Prostate gland (tissue), 2 donors: Measurements from ENCODE around the gene EVX1.

Experiments
- POLR2AphosphoS5 ChIP-seq: sonication (generic); formaldehyde crosslinking; IDR thresholded peaks from one replicate; pipeline ENCODE4 v1.6.1; 2017; ENCODE audit warnings: antibody characterized with exemption
- TF ChIP-seq, protein P1 (sequence below), 4 experiments: fragments of 200-600 bp in 2 of 4; fragments of 450-650 bp in 2 of 4; sonication (generic) in 2 of 4; IDR thresholded peaks; 1 replicate in 3 of 4; 2 replicates in 1 of 4; pipeline ENCODE4 v1.5.1; 2016 to 2019; ENCODE audit warnings: antibody characterized with exemption in 4 of 4, mild to moderate bottlenecking in 2 of 4, moderate library complexity in 2 of 4

DNA sequence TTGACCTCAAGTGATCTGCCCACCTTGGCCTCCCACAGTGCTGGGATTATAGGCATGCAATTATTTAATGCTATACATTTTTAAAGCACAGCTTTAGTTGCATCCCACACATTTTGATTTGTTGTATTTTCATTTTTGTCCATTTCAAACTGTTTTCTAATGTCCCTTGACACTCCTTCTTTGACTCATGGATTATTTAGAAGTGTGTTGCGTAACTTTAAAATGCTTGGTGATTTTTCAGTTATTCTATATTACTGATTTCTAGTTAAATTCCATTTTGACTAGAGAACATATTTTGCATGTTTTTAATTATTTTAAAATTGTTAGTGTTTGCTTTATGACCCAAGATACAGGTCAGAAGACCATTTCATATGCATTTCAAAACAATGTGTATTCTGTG, 28.8 kb downstream of the EVX1 start:
- TF ChIP-seq, protein P1, sequence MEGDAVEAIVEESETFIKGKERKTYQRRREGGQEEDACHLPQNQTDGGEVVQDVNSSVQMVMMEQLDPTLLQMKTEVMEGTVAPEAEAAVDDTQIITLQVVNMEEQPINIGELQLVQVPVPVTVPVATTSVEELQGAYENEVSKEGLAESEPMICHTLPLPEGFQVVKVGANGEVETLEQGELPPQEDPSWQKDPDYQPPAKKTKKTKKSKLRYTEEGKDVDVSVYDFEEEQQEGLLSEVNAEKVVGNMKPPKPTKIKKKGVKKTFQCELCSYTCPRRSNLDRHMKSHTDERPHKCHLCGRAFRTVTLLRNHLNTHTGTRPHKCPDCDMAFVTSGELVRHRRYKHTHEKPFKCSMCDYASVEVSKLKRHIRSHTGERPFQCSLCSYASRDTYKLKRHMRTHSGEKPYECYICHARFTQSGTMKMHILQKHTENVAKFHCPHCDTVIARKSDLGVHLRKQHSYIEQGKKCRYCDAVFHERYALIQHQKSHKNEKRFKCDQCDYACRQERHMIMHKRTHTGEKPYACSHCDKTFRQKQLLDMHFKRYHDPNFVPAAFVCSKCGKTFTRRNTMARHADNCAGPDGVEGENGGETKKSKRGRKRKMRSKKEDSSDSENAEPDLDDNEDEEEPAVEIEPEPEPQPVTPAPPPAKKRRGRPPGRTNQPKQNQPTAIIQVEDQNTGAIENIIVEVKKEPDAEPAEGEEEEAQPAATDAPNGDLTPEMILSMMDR (IDR thresholded peaks at IDR 0.05), result no peak
- TF ChIP-seq POLR2AphosphoS5, result no peak
